Hepatocyte (in vitro differentiated cells): ENCODE results near the gene LHX1.

Experiments
- CTCF ChIP-seq: fragments of 200-600 bp; sonication (generic); IDR thresholded peaks from 2 replicates; pipeline ENCODE4 v1.5.1; 2016; ENCODE audit warnings: antibody characterized with exemption, mild to moderate bottlenecking; ENCODE audit not compliant: poor library complexity
- EZH2 ChIP-seq: fragments of 200-600 bp; sonication (generic); IDR thresholded peaks from 2 replicates; pipeline ENCODE4 v1.6.1; 2016; ENCODE audit warnings: antibody characterized with exemption, mild to moderate bottlenecking, borderline replicate concordance

GRCh38 chr17:36937001-36937958, at the start of gene LHX1:
- peak; percentile 69 for TF ChIP-seq EZH2
- TF ChIP-seq CTCF, result no peak
